Nucleus accumbens (tissue), 56 donors: ENCODE measurements around the gene HCK.

Experiments used
- DNase-seq, 56 donors: peaks; one replicate each; lab custom pipeline; 2025; lab: John Stamatoyannopoulos, UW

HCK gene

GRCh38 chr20:32123088-32123487 is 71.0 kb downstream of the HCK start:
- no peak for DNase-seq

DNA sequence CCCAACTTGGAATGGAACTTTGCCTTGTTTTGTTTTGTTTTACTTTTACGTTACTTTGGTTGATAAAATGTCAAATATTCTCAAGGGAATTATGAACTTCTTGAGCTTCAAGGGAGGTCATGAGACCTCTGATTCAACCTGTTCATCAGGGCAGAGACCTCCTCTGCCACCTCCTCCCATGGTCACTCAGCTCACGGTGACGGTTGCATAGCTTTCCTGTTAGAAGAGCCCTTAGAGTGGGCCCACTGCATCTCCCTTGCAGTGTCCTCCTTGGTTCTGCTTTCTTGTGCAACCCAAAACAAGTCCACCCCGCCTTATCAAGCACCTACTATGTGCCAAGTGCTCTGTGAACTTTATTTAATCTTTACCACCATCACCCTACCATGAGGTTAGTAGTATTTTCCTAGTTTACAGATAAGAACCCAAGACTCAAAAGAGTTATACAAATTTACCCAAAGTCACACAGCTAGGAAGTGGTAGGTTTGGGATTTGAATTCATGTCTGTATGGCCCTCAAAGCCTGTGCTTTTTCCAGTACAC is 72.9 kb downstream of the HCK start:
- no peak for DNase-seq

- DNase-seq, result no peak
Observed at GRCh38 chr20:32125506-32125905, 73.5 kb downstream of the HCK start.

DNA sequence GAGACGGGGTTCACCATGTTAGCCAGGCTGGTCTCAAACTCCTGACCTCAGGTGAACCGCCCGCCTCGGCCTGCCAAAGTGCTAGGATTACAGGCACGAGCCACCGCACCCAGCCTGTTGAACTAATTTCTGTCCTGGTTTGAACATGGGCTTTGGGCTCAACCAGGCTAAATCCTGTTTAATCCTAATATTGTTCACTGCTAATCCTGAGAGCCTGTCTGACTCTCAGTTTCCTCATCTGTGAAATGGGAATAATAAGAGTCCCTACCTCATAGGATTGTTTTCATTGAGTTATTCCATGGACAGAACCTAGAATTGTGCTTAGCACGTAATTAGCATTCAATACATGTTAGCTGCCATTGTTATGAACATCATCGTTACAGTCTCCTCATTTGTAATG is 74.9 kb downstream of the HCK start:
- no peak for DNase-seq

- no peak for DNase-seq
Observed at GRCh38 chr20:32127347-32127746, 75.3 kb downstream of the HCK start.

DNA sequence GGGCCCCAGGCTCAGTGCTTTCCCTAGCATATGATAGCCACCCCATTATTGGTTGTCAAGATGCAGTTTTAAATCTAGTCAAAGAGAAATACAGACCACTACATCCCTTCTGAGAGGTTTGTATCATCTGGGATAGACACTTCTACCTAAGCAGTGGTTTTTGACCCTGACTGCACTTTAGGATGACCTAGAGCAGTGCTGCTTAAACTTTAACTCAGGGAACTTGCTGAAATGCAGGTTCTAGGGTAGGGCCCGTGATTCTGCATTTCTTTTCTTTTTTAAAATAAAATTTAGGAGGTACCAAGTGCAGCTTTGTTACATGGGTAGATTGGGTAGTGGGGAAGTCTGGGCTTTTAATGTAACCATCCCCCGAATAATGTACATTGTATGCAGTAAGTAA is 76.1 kb downstream of the HCK start:
- no peak for DNase-seq

GRCh38 chr20:32129863-32130262 is 77.8 kb downstream of the HCK start:
- no peak for DNase-seq

GRCh38 chr20:32130352-32130751 is 78.3 kb downstream of the HCK start:
- no peak for DNase-seq

DNA sequence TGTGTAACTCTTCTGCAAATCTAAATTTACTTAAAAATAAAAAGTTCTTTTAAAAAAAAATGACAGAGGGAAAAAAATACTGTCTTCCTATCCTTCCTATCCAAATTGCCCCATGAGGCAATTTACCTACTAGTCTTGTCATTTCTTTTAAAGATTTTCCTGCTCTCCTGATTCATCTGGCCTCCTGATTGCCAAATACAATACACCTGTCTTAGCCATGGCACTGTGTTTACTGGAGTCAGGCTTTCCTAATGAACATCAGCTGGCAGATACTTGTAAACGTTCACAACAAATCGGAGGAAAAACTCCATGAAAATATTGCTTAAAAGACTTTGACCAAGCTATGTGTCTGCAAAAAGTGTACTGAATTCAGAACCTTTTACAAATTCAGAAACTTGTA is 78.9 kb downstream of the HCK start:
- DNase-seq, result no peak

DNA sequence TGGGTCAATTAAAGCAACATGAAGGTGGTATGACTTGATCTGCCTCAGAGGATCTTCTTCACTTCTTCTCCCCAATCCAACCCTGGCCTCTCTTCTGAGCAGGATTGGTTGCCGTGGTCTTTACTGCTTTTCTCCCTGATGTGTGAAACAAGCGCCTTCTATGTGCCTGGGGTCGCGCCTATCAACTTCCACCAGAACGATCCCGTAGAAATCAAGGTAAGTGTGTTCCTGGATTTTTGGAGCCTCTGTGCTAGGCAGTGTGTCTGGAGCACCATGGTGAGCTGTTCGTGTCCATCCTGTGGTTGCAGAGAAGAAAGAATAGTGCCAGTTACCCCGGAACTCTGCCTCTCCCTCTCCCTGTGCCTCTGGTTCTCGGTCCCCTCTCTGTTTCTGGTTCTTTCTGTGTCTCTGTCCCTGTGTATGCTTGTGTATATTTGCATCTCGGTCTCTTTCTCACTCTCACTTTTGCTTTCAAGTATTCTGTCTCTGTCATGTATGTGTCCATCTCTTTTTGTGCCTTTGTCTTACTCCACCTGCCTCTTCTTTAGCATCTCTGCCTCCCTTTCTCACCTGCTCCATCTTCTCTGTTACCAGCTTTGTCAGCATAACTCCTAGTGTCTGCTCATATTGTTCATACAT is 81.0 kb downstream of the HCK start:
- no peak for DNase-seq

DNA sequence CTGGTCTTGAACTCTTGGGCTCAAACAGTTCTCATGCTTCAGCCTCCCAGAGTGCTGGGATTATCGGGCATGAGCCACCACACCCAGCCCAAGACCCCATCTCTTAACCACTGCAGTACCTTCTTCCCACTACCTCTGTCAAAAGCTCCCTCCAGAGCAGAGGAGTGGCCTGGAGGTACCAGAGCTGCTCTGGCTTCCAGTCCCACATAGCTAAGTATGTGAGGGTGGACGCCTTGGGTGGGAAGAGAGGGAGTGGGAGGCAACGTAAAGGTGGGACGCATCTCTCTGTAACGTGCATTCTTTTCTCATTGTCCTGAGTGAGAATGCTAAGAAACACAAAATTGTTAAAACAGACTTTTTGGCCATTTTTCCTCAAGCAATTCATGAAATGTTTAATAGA is 82.0 kb downstream of the HCK start:
- no peak for DNase-seq

- no peak for DNase-seq
Observed at GRCh38 chr20:32135983-32136515, 84.0 kb downstream of the HCK start.

DNA sequence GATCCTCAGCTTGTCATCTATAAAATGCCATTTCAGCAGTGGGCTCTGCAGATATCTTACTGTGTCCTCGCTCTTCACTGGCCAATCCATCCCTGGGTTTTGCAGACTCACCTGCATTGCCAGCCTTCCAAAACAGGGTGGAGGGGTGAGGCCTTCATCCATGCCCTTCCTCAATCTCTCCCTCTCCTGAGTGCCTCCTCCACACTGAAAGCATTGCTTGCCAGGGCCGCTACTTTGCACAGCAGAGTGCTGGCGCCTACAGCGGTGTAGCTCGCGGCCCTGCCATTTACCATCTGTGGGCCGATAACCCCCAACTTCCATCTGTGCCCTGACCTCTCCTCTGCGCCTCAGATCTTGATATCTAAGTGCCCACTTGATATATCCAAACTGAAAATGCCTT is 86.9 kb downstream of the HCK start:
- DNase-seq, result no peak

DNA sequence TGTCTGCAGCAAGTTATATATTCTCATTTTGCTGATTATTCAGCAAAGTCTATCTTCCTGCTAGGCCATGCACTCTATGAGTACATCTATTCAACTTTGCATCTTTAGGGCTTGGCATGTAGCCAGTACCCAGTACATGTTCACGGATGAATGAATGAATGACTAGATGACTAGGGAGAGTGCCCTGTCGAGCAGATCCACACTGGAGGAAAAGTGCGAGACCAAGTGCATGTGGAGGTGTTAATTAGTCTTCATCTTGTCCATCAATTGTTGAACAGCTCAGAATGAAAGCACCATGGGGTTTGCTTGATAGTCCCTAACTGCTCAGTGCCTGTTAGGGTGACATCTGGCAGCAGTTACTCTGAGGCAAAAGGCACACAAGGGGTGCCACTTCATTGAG is 87.9 kb downstream of the HCK start:
- no peak for DNase-seq

DNA sequence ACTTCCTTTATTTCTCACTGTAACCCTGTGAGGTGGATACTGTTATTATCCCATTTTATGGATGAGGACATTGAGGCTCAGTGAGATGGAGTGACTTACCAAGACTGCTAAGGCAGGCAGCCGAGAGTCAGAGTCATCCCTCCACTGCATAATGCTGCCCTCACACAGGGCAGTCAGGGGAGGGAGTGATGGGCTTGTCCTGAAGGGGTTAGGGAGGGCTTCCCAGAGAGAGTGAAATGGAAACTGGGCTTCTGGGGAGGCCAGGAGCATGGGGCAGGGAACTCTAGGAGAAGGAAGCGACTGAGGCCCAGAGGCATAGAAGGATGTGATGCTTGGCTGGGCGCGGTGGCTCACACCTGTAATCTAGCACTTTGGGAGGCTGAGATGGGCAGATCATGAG is 88.6 kb downstream of the HCK start:
- DNase-seq, result no peak

- no peak for DNase-seq
Observed at GRCh38 chr20:32141465-32141980, 89.5 kb downstream of the HCK start.

DNA sequence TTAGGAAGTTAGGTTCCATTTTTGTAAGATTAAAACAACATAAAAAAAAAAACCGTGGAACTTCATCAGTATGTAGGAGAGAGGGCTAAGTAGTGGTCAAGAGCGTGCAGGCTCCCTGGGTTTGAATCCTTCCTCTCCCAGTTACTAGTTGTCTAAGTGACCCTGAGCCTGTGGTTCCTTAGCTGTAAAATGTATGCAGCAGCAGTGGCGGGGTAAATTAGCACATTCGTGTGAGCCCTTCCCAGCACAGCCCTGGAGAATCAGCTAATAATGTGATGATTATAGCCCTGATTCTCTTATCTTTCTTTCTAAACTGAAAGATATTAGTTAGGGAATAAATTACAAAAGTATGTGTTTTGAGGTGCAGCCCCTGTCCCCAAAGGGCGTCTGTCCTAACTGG is 90.0 kb downstream of the HCK start:
- DNase-seq, result no peak

DNA sequence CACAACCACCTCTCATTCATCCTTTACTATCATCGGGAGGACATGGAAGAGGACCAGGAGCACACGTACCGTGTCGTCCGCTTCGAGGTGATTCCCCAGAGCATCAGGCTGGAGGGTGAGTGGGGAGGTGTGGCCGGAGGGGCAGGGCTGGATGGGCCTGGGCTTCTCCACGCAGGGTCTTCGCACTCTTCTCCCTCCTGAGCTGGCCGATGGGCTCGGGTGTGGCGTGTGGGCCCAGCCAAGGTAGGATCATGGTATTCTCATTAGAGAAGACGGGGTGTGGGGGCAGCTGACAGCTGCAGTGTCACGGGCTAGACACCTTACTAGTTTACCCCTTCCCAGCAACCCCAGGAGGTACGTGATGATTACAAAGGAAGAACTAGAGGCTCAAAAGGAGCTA is 90.9 kb downstream of the HCK start:
- DNase-seq, result no peak

DNA sequence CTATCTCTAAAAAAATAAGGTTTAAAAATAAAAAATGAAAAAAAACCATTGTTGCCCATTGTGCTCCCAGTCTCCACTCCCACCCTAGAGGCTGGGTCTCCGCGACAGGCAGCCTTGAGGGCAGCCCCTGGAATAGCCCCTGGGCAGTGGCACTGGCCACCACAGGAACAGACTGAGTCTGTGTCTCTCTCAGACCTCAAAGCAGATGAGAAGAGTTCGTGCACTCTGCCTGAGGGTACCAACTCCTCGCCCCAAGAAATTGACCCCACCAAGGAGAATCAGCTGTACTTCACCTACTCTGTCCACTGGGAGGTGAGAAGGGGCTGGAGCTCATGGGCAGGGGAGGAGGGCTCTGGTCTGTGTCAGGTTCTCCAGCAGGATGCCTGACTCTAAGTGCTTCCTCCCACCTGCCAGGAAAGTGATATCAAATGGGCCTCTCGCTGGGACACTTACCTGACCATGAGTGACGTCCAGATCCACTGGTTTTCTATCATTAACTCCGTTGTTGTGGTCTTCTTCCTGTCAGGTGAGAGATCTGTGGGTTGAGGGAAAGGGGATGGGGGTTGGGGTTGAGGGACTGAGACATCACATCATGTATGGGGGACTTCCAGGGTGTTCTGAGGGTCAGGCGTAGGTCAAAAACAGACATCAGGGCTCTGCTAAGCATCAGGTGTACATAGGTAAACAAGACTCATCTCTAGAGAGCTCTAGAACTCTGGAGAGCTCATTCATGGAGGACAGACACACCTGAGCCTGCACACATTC is 93.0 kb downstream of the HCK start:
- no peak for DNase-seq

- no peak for DNase-seq
Observed at GRCh38 chr20:32149566-32150170, 97.6 kb downstream of the HCK start.

DNA sequence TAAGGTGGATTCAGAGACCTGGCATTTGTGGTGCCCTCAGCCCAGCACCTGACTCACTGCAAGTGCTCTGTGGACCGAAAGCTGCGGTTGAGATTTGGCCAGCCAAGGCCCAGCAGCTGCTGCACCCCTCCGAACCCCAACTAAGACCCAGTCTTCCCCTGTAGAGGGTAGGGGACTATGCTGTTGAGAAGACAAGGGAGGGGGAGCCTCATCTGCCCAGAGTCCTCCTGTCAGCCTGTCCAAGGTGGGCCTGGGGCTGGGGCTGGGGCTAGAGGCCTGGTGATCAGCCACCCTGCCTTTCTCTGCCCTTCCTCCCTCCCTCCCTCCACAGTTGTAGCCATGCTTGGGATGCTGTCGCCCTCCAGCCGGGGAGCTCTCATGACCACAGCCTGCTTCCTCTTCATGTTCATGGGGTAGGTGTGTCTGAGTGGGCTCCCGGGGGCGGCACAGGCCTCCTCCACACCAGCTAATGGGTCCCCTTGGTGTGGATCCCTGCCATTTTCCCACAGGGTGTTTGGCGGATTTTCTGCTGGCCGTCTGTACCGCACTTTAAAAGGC is 98.3 kb downstream of the HCK start:
- DNase-seq, result no peak
